Measurements from ENCODE around the gene SORCS2.
A peak's percentile ranks its signal among the peaks of the same experiment; 100 is the strongest.

Gene SORCS2

GRCh38 chr4:7186031-7186430, 6.3 kb upstream of the SORCS2 start:
- DNase-seq (ENCODE audit: low spot score) = peak; percentile 66

GRCh38 chr4:7186516-7187167, 5.7 kb upstream of the SORCS2 start:
- DNase-seq (ENCODE audit: low spot score) = no peak

GRCh38 chr4:7187168-7187535, 5.2 kb upstream of the SORCS2 start:
- no peak for DNase-seq (ENCODE audit: low spot score)

GRCh38 chr4:7187691-7188090, 4.6 kb upstream of the SORCS2 start:
- DNase-seq (ENCODE audit: low spot score) = no peak

GRCh38 chr4:7189066-7189465, 3.3 kb upstream of the SORCS2 start:
- no peak for DNase-seq (ENCODE audit: low spot score)

- no peak for DNase-seq (ENCODE audit: low spot score)
Measured at GRCh38 chr4:7189475-7190277, 2.7 kb upstream of the SORCS2 start.

- no peak for DNase-seq (ENCODE audit: low spot score)
Measured at GRCh38 chr4:7190278-7190594, 2.1 kb upstream of the SORCS2 start.

- no peak for DNase-seq (ENCODE audit: low spot score)
Measured at GRCh38 chr4:7190691-7191545, 1.4 kb upstream of the SORCS2 start.

- DNase-seq (ENCODE audit: low spot score) = no peak
Measured at GRCh38 chr4:7191546-7192251, 639 bp upstream of the SORCS2 start.

GRCh38 chr4:7193030-7193958, 956 bp downstream of the SORCS2 start:
- no peak for DNase-seq (ENCODE audit: low spot score)

- peak; percentile 20 for DNase-seq (ENCODE audit: low spot score)
Measured at GRCh38 chr4:7194251-7195140, 2.2 kb downstream of the SORCS2 start.

- no peak for DNase-seq (ENCODE audit: low spot score)
Measured at GRCh38 chr4:7195141-7195515, 2.8 kb downstream of the SORCS2 start.

- DNase-seq (ENCODE audit: low spot score) = no peak
Measured at GRCh38 chr4:7195546-7196287, 3.4 kb downstream of the SORCS2 start.

- no peak for DNase-seq (ENCODE audit: low spot score)
Measured at GRCh38 chr4:7196288-7196651, 3.9 kb downstream of the SORCS2 start.

GRCh38 chr4:7196736-7197135, 4.4 kb downstream of the SORCS2 start:
- no peak for DNase-seq (ENCODE audit: low spot score)

GRCh38 chr4:7197910-7198309, 5.6 kb downstream of the SORCS2 start:
- DNase-seq (ENCODE audit: low spot score) = no peak

- no peak for DNase-seq (ENCODE audit: low spot score)
Measured at GRCh38 chr4:7198440-7199128, 6.2 kb downstream of the SORCS2 start.

GRCh38 chr4:7199129-7199725, 6.9 kb downstream of the SORCS2 start:
- DNase-seq (ENCODE audit: low spot score) = no peak

Measured in germinal center (tissue), 1 donor.